ENCODE data around the gene ATP2B2.

ATP2B2 gene

DNA sequence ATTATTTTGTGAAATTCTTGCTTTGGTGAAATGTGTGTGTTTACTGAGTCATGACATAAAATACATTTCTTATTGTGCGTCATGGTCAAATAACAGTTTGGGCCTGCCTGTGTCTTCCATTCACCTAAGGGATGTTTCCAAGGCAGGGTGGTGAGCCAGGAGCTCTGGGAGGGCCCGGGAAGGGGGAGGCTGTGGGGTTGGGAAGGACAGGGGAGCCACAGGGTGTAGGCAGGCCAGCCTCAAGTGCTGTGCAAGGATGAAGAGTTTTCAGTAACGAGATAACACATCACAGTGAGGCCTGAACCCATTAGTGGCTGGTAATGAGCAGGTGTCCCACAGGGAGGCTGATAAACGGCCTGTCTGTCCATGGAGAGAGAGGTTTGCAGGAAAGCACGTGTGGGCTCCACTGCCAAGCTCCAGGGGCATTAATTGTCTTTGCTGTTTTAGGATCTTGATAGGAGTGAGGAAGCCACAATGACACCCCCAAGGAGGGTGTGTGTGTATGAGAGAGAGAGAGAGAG lies 148.9 kb downstream of the ATP2B2 start:
- DNase-seq = no peak

- DNase-seq = no peak
These were observed 150.9 kb downstream of the ATP2B2 start for GRCh38 chr3:10354361-10355015.

DNA sequence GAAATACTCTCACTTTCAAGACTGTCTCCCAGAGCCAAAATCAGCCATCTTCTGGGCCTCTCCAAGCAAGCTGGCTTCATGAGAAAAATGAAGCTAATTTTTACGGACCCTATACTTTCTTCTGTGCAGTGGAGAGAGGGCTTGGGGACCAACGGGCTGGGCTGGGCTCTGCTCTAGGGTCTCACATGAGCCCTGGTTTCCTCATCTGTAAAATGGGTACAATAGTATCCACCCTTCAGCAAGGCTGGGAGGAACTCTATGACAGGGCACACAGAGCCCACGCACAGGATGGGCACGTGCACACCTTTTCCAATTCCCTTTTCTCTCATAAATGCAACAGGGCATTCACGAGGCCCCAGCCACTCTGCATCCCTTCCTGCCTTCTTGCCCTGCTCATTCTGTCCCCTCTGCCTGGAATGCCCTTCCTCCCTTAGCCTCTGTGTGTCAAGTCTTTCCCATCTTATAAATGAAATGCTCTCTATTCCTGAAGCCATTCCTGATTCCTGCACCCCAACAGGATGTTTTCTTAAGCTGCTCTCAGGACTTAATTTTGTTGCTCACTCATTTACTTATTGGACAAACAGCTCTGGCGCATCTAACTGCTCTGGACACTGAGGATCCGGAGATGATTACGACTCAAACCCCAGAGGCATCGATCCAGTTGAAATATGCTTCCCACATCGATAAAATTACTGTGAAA lies 151.6 kb downstream of the ATP2B2 start:
- no peak for DNase-seq

- no peak for DNase-seq
These were observed 152.2 kb downstream of the ATP2B2 start for GRCh38 chr3:10353160-10353559.

GRCh38 chr3:10352146-10352911 lies 153.1 kb downstream of the ATP2B2 start:
- DNase-seq = no peak

GRCh38 chr3:10351013-10351735 lies 154.2 kb downstream of the ATP2B2 start:
- no peak for DNase-seq

DNA sequence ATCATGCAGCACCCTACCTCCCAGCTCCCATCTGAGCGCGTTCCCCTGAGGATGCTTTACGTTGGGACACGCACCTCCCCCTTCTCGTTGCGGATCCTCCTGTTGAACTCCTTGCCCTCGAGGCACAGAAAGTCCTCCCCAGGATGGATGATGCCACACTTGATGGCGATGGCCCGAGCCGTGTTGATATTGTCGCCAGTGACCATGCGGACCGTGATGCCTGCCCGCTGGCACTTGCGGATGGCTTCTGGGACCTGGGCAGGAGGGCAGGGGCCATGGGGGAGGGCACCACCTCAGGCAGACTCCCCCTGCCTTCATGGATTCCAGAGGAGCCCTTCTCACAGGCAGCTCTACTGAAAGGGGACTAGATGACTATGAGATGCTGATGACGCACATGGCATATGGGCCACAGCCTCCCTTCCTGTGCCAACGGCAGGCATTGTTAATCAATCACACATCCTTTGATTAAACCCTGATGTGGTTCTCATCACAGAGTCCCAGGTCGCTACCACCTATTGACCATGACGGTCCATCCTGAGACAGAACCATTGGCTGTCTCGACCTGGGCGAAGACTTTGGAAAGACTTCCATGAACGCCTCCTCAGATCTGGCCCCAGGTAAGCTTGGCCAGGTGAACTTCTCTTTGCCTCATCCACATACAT lies 154.9 kb downstream of the ATP2B2 start:
- no peak for DNase-seq

DNA sequence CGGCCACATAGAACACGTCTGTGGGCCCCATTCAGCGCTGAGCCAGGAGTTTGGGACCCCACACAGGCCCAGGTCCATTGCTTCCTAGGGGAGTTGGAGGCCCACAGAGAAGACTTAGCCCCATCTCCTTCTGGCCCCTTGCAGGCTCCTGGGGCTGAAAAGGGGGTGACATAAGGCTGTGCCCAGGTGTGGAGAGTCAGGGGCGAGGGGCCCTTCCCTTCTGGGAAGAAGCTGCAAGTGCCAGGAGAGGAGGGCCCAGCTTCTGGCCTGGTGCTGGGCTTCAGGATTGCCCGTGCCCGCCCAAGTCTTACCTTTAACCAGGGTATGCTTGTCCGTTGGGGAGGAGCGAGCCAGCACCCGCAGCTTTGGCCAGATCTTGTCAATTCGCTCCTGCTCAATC lies 155.6 kb downstream of the ATP2B2 start:
- no peak for DNase-seq

DNA sequence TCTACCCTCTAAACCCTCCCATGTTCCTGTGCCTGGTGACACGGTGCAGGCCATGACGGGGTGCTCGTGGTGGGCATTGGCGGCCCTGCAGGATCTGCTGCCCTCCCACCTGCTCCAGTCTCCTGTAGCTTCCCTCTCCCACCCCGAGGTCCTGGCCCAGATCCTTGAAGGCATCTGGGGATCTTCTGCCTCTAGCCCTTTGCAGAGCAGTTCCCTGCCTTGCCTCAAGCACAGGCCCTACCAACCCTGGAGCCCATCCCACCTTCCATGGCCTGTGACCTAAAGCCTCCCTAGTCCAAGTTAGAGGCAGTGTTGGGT lies 157.0 kb downstream of the ATP2B2 start:
- DNase-seq = no peak

DNA sequence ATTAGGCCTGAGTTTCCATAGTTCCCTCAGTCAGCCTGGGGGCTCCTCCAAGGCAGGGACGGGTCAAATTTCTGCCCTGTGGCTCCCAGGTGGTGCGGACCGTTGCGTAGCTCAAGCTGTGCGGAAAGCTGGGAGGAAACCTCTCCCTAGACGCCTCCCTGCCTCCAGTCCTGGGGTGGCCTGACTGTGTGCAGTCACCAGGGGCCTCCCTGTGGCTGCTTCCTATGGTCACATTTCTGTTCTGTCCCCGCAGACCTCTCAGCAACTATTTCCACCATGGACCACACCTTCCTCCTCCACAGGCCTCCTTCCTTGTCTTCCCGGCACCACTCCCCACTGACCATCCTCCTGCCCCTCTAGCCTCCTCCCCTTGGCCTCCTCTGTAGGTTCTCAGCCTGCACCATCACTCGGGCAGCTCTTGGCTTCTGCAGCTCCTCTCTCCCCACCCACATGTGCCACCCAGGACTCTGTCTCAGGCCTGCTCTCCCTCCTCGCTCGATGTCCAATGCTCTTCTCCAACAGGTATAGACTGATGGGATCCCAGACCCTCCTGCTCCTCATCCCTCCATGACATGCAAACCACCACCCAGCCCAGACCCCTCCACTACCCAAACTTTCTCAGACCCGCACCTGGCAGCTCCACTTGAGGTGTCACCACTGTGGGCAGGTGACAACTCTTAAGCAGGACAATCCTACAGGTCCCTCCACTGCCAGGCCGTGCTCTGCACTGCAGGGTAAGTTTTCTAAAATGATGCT lies 157.6 kb downstream of the ATP2B2 start:
- no peak for DNase-seq

GRCh38 chr3:10345911-10346310 lies 159.5 kb downstream of the ATP2B2 start:
- no peak for DNase-seq

DNA sequence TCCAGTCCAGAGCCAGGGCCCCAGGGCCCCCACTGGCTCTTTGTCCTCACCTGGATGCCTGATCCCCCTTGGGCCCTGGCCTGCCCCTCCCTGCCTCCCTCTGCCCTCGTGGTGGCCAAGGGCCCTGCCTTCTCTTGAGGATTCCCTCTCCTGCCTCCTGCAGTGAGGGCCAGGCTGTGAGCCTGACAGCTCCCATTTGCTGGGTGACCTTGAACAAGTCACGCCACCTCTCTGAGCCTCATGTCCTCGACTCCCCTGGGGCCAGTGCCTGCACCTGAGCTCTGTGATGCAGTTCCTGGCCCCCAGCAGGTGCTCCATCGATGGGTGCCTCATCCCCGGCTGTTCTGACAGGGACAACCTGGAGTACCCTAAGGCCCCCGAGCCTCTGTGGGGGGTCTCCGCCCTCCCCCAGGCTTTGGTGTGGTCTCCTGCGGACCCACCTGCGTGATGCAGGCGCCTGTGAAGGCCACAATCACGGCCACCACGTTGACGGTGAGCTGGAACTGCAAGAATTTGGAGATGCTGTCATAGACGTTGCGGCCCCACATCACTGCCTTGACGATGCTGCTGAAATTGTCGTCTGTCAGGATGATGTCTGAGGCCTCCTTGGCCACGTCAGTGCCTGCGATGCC lies 160.3 kb downstream of the ATP2B2 start:
- no peak for DNase-seq

DNA sequence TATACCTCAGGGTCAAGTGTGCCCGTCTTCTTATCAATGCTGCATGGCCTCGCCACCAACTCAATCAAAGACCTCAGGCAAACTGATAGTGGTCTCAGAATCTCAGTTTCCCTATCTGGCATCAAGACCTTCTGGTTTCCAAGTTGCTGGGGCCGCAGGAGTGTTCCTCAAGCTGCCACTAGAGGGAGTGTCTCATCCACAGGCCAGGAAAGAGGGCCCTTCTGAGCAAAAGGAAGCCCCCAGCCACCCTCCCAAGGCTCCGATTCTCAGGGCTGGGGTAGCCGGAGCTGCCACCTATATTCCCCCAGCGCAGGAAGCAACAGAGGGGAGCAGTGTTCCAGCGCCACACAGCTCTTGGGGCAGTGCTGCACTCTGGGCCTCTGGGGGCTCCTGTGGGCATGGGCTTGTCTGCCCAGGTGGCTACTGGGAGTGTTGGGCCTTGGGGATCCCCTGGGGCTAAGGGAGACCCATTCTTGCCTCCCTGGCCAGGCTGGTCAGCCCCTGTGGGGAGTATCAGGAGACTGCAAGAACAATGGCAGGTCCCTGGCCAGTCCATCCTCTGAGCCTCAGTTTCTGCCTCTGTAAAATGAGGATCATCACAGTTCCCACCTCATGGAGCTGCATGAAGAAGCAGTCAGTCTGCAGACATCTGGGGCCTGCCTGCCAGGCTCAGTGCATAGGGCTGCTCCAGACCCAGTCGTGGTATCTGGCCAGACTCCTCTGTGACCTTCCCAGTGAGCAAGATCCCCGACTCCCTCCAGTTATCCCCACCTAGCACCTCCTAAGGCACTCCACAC lies 161.0 kb downstream of the ATP2B2 start:
- DNase-seq = peak; percentile 38

GRCh38 chr3:10343526-10343925 lies 161.9 kb downstream of the ATP2B2 start:
- no peak for DNase-seq

- no peak for DNase-seq
These were observed 162.6 kb downstream of the ATP2B2 start for GRCh38 chr3:10342781-10343180.

- no peak for DNase-seq
These were observed 163.4 kb downstream of the ATP2B2 start for GRCh38 chr3:10341901-10342398.

- no peak for DNase-seq
These were observed 164.9 kb downstream of the ATP2B2 start for GRCh38 chr3:10340476-10340875.

- no peak for DNase-seq
These were observed 165.3 kb downstream of the ATP2B2 start for GRCh38 chr3:10340046-10340445.

- no peak for DNase-seq
These were observed 165.9 kb downstream of the ATP2B2 start for GRCh38 chr3:10339376-10339955.
